Measurements from ENCODE around the gene PHACTR3. TPM values are rescaled to one million over a fixed set of nuclear protein-coding genes. Genes with fewer than 3 reads are reported as not detected.

PHACTR3 gene
- total RNA-seq, 2 experiments from 2014 or later, result not detected

DNA sequence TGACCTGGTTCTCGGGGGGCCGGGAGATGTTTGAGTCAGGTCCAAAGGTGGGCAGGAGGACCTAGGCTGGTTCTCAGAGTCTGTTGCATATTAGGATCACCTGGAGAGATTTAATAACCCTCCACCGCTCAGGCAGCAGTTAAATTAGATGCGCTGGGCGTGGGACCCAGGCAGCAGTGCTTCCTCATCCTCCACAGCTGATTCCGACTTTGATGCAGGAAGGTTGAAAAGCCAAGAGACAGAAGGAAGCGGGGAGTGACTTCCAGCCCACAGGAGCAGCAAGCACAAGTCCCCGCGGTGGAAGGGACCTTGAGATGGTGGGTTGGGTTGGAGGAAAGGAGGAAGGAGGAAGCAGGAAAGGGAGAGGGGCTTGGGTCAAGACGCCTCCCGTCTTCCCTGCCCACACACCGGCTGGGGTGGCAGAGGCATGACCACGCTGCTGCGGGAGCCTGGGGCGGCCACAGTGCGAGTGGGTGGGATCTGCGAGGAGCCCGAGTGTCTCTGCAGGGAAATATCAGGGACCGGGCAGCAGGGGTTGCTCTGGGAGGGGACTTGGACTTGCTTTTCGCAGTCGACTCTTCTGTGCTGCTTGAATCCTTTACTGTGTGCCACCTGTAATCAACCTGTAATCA lies 146.0 kb downstream of the PHACTR3 start:
- CTCF ChIA-PET, result interaction anchor here (1.1 to 1.4 kb wide), 2 partner anchors 152 to 179 kb away, joined by 3 to 6 read pairs; no protein-coding TSS in a partner anchor
- ATAC-seq (no peak), DNase-seq (no peak)
- no peaks in the 10 kb centered on the region for H3K36me3 Mint-ChIP-seq (ENCODE audit: low read depth)
- no peaks in the 10 kb centered on the region for H3K4me1 Mint-ChIP-seq (ENCODE audit: low read depth)
- H3K27me3 Mint-ChIP-seq, result peaks cover 4% of the 10 kb centered on the region
- POLR2A ChIA-PET, result no interaction called here
- TF ChIP-seq, protein P1, sequence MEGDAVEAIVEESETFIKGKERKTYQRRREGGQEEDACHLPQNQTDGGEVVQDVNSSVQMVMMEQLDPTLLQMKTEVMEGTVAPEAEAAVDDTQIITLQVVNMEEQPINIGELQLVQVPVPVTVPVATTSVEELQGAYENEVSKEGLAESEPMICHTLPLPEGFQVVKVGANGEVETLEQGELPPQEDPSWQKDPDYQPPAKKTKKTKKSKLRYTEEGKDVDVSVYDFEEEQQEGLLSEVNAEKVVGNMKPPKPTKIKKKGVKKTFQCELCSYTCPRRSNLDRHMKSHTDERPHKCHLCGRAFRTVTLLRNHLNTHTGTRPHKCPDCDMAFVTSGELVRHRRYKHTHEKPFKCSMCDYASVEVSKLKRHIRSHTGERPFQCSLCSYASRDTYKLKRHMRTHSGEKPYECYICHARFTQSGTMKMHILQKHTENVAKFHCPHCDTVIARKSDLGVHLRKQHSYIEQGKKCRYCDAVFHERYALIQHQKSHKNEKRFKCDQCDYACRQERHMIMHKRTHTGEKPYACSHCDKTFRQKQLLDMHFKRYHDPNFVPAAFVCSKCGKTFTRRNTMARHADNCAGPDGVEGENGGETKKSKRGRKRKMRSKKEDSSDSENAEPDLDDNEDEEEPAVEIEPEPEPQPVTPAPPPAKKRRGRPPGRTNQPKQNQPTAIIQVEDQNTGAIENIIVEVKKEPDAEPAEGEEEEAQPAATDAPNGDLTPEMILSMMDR (IDR thresholded peaks at IDR 0.05), result no peak
- intact Hi-C loops (cut with micrococcal nuclease), result loop anchor here (5.0 kb wide), 1 partner anchor 153 kb away; no protein-coding TSS in a partner anchor
- no peak overlapping the region for H3K4me3 Mint-ChIP-seq
- H3K27ac Mint-ChIP-seq, result no peak overlapping the region
- no peaks in the 10 kb centered on the region for H3K9me3 Mint-ChIP-seq

DNA sequence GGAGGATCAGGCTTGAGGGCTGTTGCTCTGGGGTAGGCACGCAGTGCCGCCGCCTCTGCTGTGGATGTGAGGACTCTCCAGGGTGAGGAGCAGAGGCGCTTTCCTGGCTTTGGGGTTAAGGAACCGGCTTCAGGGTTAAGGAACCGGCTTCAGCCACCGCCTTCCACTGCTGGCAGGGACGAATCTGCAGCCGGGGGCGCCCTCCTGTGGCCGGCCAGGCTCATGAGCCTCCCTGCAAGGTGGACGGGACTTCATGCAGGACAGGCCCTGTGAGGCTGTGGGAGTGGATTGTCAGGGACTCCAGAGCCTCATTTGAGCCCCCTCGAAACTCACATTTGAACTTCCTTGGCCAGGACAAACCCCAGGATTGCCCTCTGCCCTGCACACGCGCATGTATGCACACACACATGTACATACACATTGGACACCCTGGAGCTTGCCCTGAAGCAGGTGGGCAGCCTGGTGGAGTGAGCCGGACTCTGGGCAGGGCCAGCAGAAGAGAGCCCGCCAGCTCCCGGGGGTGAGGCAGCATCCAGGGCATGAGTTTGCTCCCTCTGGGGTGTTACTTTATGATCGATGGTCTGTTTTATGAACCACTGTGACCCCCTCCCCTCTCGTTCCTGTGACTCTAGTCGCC lies 146.9 kb downstream of the PHACTR3 start:
- TF ChIP-seq, protein P1 (IDR thresholded peaks at IDR 0.05), result peak; percentile 61

DNA sequence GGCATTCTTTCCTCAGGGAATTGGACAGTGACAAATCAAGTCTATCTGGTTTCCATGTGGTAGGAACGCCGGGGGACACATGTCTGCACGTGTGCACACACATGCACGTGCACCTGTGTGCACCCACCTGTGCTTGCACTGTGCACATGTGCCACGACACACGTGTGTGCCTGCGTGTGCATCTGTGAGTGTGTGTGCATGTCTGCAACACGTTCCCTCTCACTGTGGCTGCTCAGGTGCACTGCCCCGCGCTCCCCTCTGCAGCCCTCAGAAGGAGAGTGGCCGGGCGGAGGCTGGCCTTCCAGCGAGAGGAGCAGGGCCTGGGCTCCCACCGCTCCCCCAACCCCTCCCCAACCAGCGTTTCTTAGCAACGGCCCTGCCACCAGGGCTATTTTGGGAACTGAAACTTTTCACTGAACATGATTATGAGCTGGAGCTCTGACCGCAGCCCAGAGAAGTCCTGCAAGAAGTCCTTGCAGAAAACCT lies 147.8 kb downstream of the PHACTR3 start:
- ATAC-seq (no peak), DNase-seq (no peak)
- Mint-ChIP-seq H3K27me3 (peaks cover 4% of the 10 kb centered on the region), H3K27ac (no peak overlapping the region), H3K36me3 (ENCODE audit: low read depth) (no peaks in the 10 kb centered on the region), H3K9me3 (no peaks in the 10 kb centered on the region), H3K4me3 (no peak overlapping the region), H3K4me1 (ENCODE audit: low read depth) (no peaks in the 10 kb centered on the region)
- TF ChIP-seq, protein P1 (IDR thresholded peaks at IDR 0.05), result no peak
- ChIA-PET POLR2A (no interaction called here), CTCF (interaction anchor here (0.8 to 1.4 kb wide), 3 partner anchors 153 to 181 kb away, joined by 3 to 6 read pairs (median 5); no protein-coding TSS in a partner anchor)
- intact Hi-C loops (cut with micrococcal nuclease), result loop anchor here (5.0 kb wide), 1 partner anchor 155 kb away; no protein-coding TSS in a partner anchor

More for the DNA sequence above, 146.9 kb downstream of the PHACTR3 start:
- no peak overlapping the region for H3K27ac Mint-ChIP-seq
- no peaks in the 10 kb centered on the region for H3K36me3 Mint-ChIP-seq (ENCODE audit: low read depth)
- no peaks in the 10 kb centered on the region for H3K9me3 Mint-ChIP-seq
- H3K27me3 Mint-ChIP-seq, result peaks cover 4% of the 10 kb centered on the region
- H3K4me1 Mint-ChIP-seq (ENCODE audit: low read depth), result no peaks in the 10 kb centered on the region
- intact Hi-C loops (cut with micrococcal nuclease), result loop anchor here (5.0 kb wide), 1 partner anchor 154 kb away; no protein-coding TSS in a partner anchor
- ATAC-seq (peak; percentile 55), DNase-seq (peak; percentile 67)
- ChIA-PET POLR2A (interaction anchor here (0.6 kb wide), 1 partner anchor 93 kb away, joined by 4 read pairs; no protein-coding TSS in a partner anchor), CTCF (interaction anchor here (1.4 kb wide), 1 partner anchor 152 kb away, joined by 6 read pairs; no protein-coding TSS in a partner anchor)
- H3K4me3 Mint-ChIP-seq, result no peak overlapping the region

DNA sequence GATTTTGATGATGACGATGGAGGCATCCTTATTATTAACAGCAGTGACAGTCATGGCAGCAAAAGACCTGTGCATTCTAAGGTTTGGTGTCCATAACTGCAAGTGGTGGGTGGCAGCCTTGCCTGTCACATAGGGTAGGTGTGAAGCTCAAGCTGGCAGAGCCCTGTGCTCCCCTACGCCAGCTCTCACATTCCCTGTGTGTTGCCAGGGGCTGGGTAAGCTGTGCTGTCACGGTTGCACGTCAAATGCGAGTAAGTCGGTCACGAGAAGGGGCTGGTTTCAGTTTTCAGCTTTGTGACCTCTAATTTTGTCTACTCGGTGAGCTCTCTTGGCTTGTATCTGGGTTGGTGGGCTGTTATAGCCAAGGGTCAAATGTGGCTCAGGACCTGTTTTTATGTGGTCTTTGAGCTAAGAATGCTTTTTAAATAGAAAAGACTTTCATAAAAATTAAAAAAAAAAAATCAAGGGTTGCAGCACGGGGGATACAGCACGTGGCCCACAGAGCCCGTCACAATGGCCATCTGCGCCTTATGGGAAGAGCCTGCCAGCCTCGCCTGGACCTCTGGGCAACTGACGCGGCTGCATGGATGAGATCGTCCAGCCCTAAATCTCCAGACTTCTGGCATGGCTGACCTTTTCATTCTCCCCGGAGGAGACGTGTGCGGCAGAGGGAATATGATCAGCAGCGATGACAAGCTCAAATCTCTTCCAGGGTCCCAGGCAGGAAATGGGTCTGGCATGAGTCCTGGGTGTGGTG lies 148.5 kb downstream of the PHACTR3 start:
- POLR2A ChIA-PET, result no interaction called here
- no peak overlapping the region for H3K4me3 Mint-ChIP-seq
- H3K36me3 Mint-ChIP-seq (ENCODE audit: low read depth), result no peaks in the 10 kb centered on the region
- H3K9me3 Mint-ChIP-seq, result no peaks in the 10 kb centered on the region
- CTCF ChIA-PET, result interaction anchor here (0.8 to 0.9 kb wide), 2 partner anchors 155 to 182 kb away, joined by 3 to 5 read pairs; no protein-coding TSS in a partner anchor
- TF ChIP-seq, protein P1 (IDR thresholded peaks at IDR 0.05), result no peak
- ATAC-seq (no peak), DNase-seq (no peak)
- no peaks in the 10 kb centered on the region for H3K4me1 Mint-ChIP-seq (ENCODE audit: low read depth)
- no peak overlapping the region for H3K27ac Mint-ChIP-seq
- peaks cover 4% of the 10 kb centered on the region for H3K27me3 Mint-ChIP-seq
- intact Hi-C loops (cut with micrococcal nuclease), result loop anchor here (5.0 kb wide), 1 partner anchor 156 kb away; no protein-coding TSS in a partner anchor

All from activated CD8-positive, alpha-beta T cell treated with anti-CD3 and anti-CD28 coated beads for 36 hours (primary cell).